HG03135 (cell line): ENCODE data around the gene LGALS3.

ENCODE experiments used
- ATAC-seq: cut with Tn5 transposase; IDR thresholded peaks from one replicate; pipeline ENCODE4 v1.9.1; 2021; ENCODE audit warnings: mild to moderate bottlenecking, moderate library complexity; ENCODE audit not compliant: unreplicated experiment

The LGALS3 gene

GRCh38 chr14:55129428-55130195 lies 560 bp downstream of the LGALS3 start:
- peak; percentile 69 for ATAC-seq

GRCh38 chr14:55130196-55130550 lies 1.1 kb downstream of the LGALS3 start:
- ATAC-seq, result no peak

GRCh38 chr14:55131370-55132137 lies 2.5 kb downstream of the LGALS3 start:
- ATAC-seq, result no peak

- no peak for ATAC-seq
These were observed 4.4 kb downstream of the LGALS3 start for GRCh38 chr14:55133416-55133815.

- ATAC-seq, result no peak
These were observed 7.2 kb downstream of the LGALS3 start for GRCh38 chr14:55136241-55136640.

- no peak for ATAC-seq
These were observed 8.1 kb downstream of the LGALS3 start for GRCh38 chr14:55136885-55137786.

GRCh38 chr14:55138091-55138490 lies 9.0 kb downstream of the LGALS3 start:
- no peak for ATAC-seq

GRCh38 chr14:55139141-55139540 lies 10.1 kb downstream of the LGALS3 start:
- ATAC-seq, result no peak

GRCh38 chr14:55139696-55140509 lies 10.9 kb downstream of the LGALS3 start:
- no peak for ATAC-seq

GRCh38 chr14:55141825-55142224 lies 12.8 kb downstream of the LGALS3 start:
- ATAC-seq, result no peak

GRCh38 chr14:55142466-55142865 lies 13.4 kb downstream of the LGALS3 start:
- no peak for ATAC-seq

GRCh38 chr14:55146425-55146824 lies 17.4 kb downstream of the LGALS3 start:
- ATAC-seq, result no peak

- ATAC-seq, result no peak
These were observed 22.5 kb downstream of the LGALS3 start for GRCh38 chr14:55151601-55152000.

- ATAC-seq, result no peak
These were observed 23.2 kb downstream of the LGALS3 start for GRCh38 chr14:55152052-55152753.

GRCh38 chr14:55153951-55154350 lies 24.9 kb downstream of the LGALS3 start:
- no peak for ATAC-seq

- ATAC-seq, result no peak
These were observed 28.0 kb downstream of the LGALS3 start for GRCh38 chr14:55157080-55157479.

- ATAC-seq, result no peak
These were observed 29.4 kb downstream of the LGALS3 start for GRCh38 chr14:55158412-55158811.

GRCh38 chr14:55160989-55161388 lies 31.9 kb downstream of the LGALS3 start:
- ATAC-seq, result no peak

GRCh38 chr14:55170526-55170925 lies 41.5 kb downstream of the LGALS3 start:
- ATAC-seq, result no peak

- no peak for ATAC-seq
These were observed 51.0 kb downstream of the LGALS3 start for GRCh38 chr14:55180006-55180405.
